Tibial artery (tissue), 4 donors: ENCODE data around the gene BCAP31.

Experiments used
- DNase-seq, 2 donors: peaks; one replicate each; pipeline ENCODE4 v3.0.0-alpha.2; 2019
- H3K27ac ChIP-seq, 2 donors: fragments of 200-600 bp; sonication (generic) in 1 of 2; 1 replicate in 1 of 2; 2 replicates in 1 of 2; pipeline ENCODE4 v1.5.1; 2018 to 2019; ENCODE audit warnings: mild to moderate bottlenecking in 1 of 2
- H3K27me3 ChIP-seq, 2 donors: fragments of 200-600 bp; sonication (generic) in 1 of 2; one replicate each; pipeline versions ENCODE4 v1.5.1 to v1.6.0; 2016 to 2019
- H3K36me3 ChIP-seq, 3 donors: fragments of 200-600 bp; sonication (generic) in 2 of 3; one replicate each; pipeline ENCODE4 v1.5.1; 2016 to 2019; ENCODE audit warnings: mild to moderate bottlenecking in 2 of 3
- H3K4me1 ChIP-seq, 4 donors: fragments of 200-600 bp; sonication (generic) in 2 of 4; 1 replicate in 3 of 4; 2 replicates in 1 of 4; pipeline ENCODE4 v1.5.1; 2016 to 2019
- H3K4me3 ChIP-seq, 2 donors: fragments of 200-600 bp; sonication (generic) in 1 of 2; 1 replicate in 1 of 2; 2 replicates in 1 of 2; pipeline ENCODE4 v1.5.1; 2018 to 2019; ENCODE audit warnings: mild to moderate bottlenecking in 2 of 2
- H3K9me3 ChIP-seq, 3 donors: fragments of 200-600 bp; sonication (generic) in 1 of 3; one replicate each; pipeline ENCODE4 v1.5.1; 2016 to 2019
- intact Hi-C: fragments of 100-400 bp; cut with DNase I; formaldehyde crosslinking; loops from one replicate; pipeline ENCODE4 v1.15.0; 2023; ENCODE audit warnings: low total_unique reads
- TF ChIP-seq, protein P1 (sequence below), 2 experiments: fragments of 200-600 bp in 1 of 2; fragments of 450-650 bp in 1 of 2; IDR thresholded peaks; one replicate each; pipeline ENCODE4 v1.5.1; 2017 to 2019; ENCODE audit warnings: antibody characterized with exemption in 2 of 2, mild to moderate bottlenecking in 1 of 2, moderate library complexity in 1 of 2

BCAP31 gene

GRCh38 chrX:153728095-153728494 lies 3.9 kb upstream of the BCAP31 start:
- peak overlapping the region; percentile 92 to 95 for H3K27ac ChIP-seq
- DNase-seq, result no peak
- H3K27me3 ChIP-seq, result no peaks in the 10 kb centered on the region
- intact Hi-C loops, result no loop called here
- no peak overlapping the region for H3K4me3 ChIP-seq
- peaks cover 0 to 42% (median 37%) of the 10 kb centered on the region in 4 donors for H3K4me1 ChIP-seq
- H3K36me3 ChIP-seq, result peaks cover 0 to 4% (median 0%) of the 10 kb centered on the region in 3 donors
- TF ChIP-seq, protein P1, sequence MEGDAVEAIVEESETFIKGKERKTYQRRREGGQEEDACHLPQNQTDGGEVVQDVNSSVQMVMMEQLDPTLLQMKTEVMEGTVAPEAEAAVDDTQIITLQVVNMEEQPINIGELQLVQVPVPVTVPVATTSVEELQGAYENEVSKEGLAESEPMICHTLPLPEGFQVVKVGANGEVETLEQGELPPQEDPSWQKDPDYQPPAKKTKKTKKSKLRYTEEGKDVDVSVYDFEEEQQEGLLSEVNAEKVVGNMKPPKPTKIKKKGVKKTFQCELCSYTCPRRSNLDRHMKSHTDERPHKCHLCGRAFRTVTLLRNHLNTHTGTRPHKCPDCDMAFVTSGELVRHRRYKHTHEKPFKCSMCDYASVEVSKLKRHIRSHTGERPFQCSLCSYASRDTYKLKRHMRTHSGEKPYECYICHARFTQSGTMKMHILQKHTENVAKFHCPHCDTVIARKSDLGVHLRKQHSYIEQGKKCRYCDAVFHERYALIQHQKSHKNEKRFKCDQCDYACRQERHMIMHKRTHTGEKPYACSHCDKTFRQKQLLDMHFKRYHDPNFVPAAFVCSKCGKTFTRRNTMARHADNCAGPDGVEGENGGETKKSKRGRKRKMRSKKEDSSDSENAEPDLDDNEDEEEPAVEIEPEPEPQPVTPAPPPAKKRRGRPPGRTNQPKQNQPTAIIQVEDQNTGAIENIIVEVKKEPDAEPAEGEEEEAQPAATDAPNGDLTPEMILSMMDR (IDR thresholded peaks at IDR 0.05), result no peak
- peaks cover 0 to 10% (median 6%) of the 10 kb centered on the region in 3 donors for H3K9me3 ChIP-seq

DNA sequence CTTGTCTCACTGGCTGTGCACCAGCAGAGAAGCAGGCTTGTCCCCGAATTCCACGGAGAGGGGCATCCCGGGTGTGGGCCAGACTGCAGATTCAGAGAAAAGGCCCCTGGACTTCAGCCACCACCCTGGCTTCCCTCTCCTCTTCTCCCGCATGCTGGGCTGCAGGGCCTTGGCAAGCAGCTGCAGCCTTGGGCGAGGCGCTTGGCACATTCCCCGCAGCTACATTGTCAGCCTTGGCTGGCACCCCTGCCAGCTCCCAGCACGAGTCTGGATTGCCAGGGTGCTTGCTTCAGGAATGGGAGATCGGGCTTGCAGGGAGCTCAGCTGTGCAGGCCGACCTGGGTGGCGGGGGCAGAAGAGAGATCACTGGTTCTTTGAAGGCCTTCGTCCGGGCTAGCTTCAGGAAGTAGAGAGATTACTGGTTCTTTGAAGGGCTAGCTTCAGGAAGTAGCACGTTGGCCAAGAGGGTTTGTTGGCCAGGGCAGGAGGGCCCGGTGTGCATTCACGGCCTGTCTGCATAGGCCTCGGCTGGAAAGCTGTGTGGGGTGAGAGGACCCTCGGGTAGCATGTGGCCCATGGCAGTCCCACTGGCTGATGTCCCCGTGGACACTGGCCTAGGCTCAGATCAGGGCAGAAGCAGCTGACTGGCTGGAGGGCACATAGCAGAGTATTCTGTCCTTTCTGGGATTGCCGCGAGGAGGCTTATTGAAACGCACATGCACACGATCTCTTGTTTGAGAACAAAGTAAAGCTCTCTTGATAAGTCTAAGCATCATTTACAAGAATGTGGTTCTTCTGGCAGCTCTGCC lies 3.1 kb upstream of the BCAP31 start:
- intact Hi-C loops, result no loop called here
- Histone ChIP-seq H3K27ac (peak overlapping the region; percentile 92 to 95), H3K4me1 (peaks cover 0 to 50% (median 42%) of the 10 kb centered on the region in 4 donors), H3K9me3 (peaks cover 0 to 10% (median 6%) of the 10 kb centered on the region in 3 donors), H3K36me3 (peaks cover 0 to 1% (median 0%) of the 10 kb centered on the region in 3 donors), H3K27me3 (no peaks in the 10 kb centered on the region), H3K4me3 (peak overlapping the region; percentile 68 to 80)
- peak; percentile 61 to 90 for DNase-seq
- TF ChIP-seq, protein P1 (IDR thresholded peaks at IDR 0.05), result no peak

- Histone ChIP-seq H3K4me3 (peak overlapping the region; percentile 68 to 80), H3K4me1 (peaks cover 0 to 52% (median 42%) of the 10 kb centered on the region in 4 donors), H3K27me3 (no peaks in the 10 kb centered on the region), H3K36me3 (no peaks in the 10 kb centered on the region), H3K27ac (peak overlapping the region; percentile 92 to 95), H3K9me3 (peaks cover 0 to 5% (median 1%) of the 10 kb centered on the region in 3 donors)
- intact Hi-C loops, result no loop called here
- DNase-seq, result peak; percentile 64 to 85
- TF ChIP-seq, protein P1 (IDR thresholded peaks at IDR 0.05), result no peak
Measured at GRCh38 chrX:153726286-153727122, 2.3 kb upstream of the BCAP31 start.

GRCh38 chrX:153725832-153726285 lies 1.7 kb upstream of the BCAP31 start:
- no peak for DNase-seq
- TF ChIP-seq, protein P1 (IDR thresholded peaks at IDR 0.05), result no peak
- Histone ChIP-seq H3K27me3 (no peaks in the 10 kb centered on the region), H3K9me3 (peaks cover 0 to 5% (median 0%) of the 10 kb centered on the region in 3 donors), H3K27ac (peak overlapping the region; percentile 92 to 95), H3K4me1 (peaks cover 0 to 52% (median 42%) of the 10 kb centered on the region in 4 donors), H3K4me3 (peak overlapping the region; percentile 68 to 80), H3K36me3 (peaks cover under 1 to 2% (median 2%) of the 10 kb centered on the region in 3 donors)
- intact Hi-C loops, result no loop called here

- H3K36me3 ChIP-seq, result peaks cover 7 to 8% (median 8%) of the 10 kb centered on the region in 3 donors
- TF ChIP-seq, protein P1 (IDR thresholded peaks at IDR 0.05), result no peak
- peak overlapping the region; percentile 68 to 80 for H3K4me3 ChIP-seq
- H3K4me1 ChIP-seq, result peaks cover 0 to 52% (median 42%) of the 10 kb centered on the region in 4 donors
- no peak for DNase-seq
- intact Hi-C loops, result no loop called here
- no peaks in the 10 kb centered on the region for H3K27me3 ChIP-seq
- H3K27ac ChIP-seq, result peak overlapping the region; percentile 92 to 95
- H3K9me3 ChIP-seq, result peaks cover 0 to 5% (median 0%) of the 10 kb centered on the region in 3 donors
Measured at GRCh38 chrX:153725039-153725831, 1.0 kb upstream of the BCAP31 start.
